SIG-M5 treated with dmso at 0.1 percent for 504 hours (cell line): Measurements from ENCODE around the gene DYNAP.
A peak's percentile ranks its signal among the peaks of the same experiment; 100 is the strongest.

Experiments
- DNase-seq: peaks from one replicate; lab custom pipeline; 2025; ENCODE audit not compliant: unreplicated experiment; lab: John Stamatoyannopoulos, UW

Gene DYNAP

GRCh38 chr18:54590945-54591344 is at the start of gene DYNAP:
Gene DYNAP (plus strand): TSS chr18:54591245. CDS start chr18:54591283, 38 bp downstream.
- DNase-seq, result no peak

- no peak for DNase-seq
Observed at GRCh38 chr18:54551590-54551989, 39.5 kb upstream of the DYNAP start.

DNA sequence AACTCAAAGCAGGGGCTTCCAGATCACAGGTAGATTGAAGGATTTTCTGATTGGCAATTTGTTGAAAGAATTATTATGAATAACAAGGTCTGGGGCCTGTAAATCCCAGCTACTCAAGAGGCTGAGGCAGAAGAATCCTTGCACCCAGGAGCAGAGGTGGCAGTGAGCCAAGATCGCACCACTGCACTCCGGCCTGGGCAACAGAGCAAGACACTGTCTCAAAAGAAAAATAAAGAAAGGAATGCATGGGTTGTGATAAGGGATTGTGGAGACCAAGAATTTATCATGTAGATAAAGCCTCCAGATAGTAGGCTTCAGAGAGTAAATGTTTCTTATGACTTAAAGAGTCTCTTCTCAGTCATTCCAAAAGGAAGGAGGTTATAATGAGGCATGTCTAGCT is 35.8 kb upstream of the DYNAP start:
- no peak for DNase-seq

DNA sequence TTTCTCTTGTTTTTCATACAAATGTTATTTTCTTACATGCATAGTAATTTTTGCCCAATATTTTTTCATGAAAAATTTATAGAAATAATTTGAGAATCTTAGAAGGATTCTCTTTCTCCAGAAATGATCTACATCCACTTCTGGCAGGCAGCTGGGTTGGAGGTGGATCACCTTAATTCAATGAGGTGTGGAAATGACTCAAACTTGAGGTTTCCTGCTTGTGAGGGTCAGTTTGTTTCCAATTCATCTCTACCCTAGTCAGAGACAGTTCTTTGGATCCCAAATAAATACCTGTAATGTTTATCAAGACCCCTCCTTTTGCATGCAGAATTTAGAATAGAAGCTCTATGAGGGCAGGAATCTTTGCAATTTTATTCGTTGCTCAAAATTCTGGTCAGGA is 35.0 kb upstream of the DYNAP start:
- DNase-seq, result no peak

DNA sequence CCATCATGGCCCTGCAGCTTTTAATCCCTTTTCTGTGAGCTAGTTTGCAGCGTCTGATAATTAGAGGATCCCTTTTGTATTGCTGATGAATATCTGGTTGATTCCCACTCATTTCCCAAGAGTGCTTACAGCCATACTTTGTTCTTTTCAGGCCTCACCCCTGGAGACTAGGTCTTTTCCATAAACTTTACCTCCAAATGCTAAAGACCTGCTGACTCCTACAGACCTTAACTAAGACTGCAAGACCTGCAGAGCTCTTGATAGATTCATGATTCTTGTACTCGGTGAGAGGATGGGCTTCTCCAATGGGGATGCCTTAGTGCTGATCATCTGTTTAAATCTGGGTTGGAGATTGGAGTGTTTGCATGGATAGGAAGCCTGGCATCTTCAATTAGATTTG is 33.1 kb upstream of the DYNAP start:
- no peak for DNase-seq

- DNase-seq, result peak; percentile 9
Observed at GRCh38 chr18:54558609-54559585, 32.1 kb upstream of the DYNAP start.

DNA sequence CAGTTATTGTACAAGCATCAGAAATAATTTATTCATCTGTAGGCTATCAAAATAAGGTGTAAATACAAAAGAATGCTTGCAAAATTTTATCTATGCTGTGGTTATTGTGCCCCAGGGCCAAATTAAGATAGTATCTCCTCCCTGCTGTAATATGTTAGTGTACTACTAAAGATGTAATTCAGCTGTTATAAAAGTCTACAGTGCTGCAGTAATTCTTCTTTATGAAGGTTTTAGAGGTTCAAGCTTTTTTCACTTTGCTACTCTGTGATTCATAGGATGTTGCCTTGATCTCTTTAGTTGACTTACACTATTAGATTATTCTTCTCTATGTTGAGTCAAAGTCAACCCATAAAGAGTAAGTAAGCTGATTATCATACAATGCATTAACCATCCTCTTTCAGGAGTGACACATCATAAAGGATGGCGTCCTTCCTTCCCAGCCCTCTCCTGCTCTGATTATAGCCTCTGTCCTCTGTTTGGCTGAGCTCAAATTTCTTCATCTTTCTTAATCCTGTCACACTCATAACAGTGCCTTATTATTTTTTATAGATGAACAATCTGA is 29.3 kb upstream of the DYNAP start:
- no peak for DNase-seq

- DNase-seq, result no peak
Observed at GRCh38 chr18:54580202-54580729, 10.8 kb upstream of the DYNAP start.

- DNase-seq, result no peak
Observed at GRCh38 chr18:54584065-54584464, 7.0 kb upstream of the DYNAP start.

DNA sequence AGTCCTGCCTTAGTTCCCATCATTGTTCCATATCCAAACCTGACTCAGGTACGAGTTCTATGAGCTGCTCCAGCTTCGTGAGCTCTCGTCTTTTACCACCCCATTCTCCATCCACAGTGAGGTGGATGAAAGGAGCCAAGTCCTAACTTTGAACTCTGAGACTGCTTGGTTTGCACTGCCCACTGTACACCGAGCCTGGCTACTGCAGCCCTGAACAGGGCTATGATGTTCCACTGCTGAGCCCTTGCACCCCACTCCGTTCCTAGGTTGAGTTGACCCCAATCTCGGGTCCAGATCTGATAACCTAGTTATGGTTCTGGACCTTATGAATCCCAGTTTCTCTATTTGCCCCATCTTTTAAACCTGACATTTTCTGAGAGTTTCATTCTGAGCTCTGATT is 5.3 kb upstream of the DYNAP start:
- no peak for DNase-seq

DNA sequence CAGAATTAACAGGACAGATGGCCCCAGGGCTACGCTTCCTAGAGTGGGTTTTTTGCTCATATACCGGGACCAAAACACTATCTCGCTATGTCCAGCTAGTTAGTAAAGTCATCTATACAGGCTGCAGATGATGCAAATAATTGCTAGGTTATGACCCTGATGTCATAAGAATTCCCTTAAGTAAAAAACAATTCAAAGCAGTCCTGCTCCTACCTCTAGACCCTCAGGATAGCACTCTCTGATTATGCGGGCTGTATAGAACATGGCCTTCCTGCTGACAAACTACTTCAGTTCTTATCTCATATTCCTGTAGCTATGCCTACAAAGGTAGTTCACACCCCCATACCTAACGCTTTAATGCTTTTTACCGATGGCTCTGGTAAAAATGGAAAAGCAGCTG is 13.2 kb downstream of the DYNAP start:
- DNase-seq, result no peak

- no peak for DNase-seq
Observed at GRCh38 chr18:54606835-54607212, 15.8 kb downstream of the DYNAP start.

- peak; percentile 35 for DNase-seq
Observed at GRCh38 chr18:54607213-54608027, 16.4 kb downstream of the DYNAP start.

DNA sequence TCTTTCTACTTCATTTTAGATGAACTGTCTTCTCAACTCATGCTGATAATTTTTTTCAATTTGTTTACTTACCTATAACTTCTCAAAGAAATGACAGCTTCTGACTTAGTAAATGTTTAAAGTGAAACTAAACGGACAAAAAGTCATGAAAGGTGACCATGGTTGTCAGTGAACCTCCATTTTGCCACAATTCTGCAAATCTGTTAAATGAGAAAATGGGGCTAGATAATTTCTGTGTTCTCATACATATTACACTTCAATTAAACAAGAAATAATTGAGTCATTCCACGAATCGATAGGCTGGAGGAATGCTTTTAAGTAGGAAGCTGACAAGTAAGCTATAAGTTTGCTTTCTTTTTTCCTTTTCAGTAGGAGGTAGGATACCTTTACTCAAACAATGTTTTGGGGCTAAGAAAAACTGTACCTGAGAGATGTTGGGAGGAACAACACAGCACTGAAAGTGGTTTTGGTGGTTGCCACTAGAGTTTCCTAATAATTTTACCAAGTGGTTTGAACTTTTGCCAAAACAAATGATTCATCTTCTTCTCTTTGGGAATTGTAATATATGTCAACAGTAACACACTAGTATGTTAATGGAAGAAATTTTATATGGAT is 17.1 kb downstream of the DYNAP start:
- no peak for DNase-seq

DNA sequence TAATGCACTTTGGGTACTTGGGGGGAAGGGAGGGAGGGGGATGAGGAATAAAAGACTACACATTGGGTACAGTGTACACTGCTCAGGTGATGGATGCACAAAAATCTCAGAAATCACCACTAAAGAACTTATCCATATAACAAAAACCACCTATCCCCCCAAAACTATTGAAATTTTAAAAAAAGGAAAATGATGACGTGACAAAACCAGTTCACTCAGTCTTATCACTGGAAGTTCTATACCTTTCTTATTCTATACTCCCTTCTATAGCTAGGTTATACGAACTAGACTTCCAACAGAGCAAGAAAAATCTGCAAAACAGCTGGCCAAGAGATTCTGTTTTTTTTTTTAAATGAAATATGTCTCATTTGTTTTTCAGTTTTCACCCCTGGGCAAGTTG is 20.8 kb downstream of the DYNAP start:
- no peak for DNase-seq

GRCh38 chr18:54612237-54612636 is 21.2 kb downstream of the DYNAP start:
- peak; percentile 30 for DNase-seq

DNA sequence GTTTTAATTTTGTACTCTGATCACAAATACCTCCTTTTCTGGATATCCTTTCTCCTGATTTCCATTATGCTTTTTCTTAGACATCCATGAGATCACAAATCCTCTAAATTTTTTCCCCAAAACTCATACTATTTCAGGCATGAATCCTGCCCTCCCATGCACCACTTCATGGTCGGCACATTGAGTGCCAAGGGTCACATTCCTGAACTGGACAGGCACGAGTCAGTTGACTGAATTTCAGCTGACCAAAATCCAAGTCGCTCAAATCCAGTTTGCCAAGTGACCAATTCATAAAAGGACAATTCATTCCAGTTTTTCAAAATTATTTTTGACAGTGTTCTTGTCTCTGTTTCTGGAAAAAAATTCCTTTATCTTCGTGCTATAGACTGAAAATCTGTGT is 22.1 kb downstream of the DYNAP start:
- DNase-seq, result no peak

DNA sequence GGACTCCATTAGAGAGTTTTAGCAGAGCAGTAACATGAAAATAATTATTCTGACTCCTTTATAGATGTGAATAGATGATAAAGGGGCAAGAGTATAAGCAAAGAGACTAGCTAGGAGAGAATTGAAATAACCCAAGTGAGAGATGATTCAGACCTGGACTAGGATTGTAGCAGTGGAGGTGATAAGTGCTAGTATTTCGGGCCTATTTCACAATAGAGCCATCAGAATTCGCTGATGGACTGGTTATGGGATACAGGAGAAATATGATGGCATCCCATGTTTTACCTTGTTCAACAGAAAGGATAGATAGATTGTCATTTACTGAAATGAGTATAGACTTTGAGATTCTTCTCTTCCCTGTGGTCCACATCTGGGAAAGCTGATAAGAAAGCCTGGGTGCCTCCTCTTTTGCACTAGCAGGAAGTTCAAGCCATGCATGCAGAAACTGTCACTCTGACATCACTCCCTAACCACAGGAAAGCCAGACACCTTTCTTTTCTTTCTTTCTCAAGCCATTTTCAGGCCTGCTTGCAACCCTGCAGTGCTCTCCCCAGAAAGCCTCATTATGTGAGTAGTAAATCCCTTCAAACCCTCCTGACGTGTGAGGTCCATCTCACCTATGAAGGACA is 25.3 kb downstream of the DYNAP start:
- DNase-seq, result no peak

- DNase-seq, result no peak
Observed at GRCh38 chr18:54622084-54622483, 31.0 kb downstream of the DYNAP start.

DNA sequence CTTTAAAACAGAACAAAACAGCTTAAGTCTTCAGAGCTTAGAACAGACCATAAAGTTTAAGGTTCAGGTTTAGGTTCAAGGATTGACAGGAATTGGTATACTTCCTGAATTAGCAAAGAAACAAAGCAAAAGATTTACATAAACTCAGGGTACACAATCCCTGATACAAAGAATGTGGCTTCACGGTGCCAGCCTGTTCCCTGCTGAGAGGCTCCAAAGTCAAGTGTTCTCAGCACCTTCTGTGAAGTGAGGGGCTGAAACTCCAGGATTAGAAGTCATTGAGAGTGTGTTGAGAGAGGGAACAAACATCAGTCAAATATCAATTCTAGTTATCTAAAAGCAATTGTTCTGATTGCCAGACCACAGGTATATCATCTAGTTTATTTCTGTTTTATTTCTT is 35.7 kb downstream of the DYNAP start:
- no peak for DNase-seq

DNA sequence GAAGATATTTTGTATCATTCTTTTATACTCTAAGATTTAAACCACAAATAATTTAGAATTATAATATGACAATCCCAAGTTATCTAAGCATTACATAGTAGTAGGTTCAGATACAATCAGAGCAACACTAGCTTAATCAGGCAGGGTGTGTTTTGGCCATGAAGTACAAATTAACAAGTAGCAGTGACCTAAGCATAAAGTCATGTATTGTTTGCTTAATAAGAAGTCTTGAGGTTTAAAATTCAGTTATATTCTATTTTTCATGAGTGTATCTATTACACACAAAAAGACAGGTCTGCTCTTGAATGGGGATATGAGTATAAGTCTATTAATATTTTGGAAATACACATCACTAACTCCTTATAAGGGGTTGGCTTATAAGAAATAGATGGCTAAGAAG is 39.9 kb downstream of the DYNAP start:
- DNase-seq, result no peak
